HG03103 (cell line): ENCODE results near the gene ATP5F1E.
"Not testable (repeated sequence)": the region's sequence is repeated elsewhere in the genome, so short reads cannot be mapped to it uniquely, and the experiment has no call there.

Experiments
- ATAC-seq: cut with Tn5 transposase; IDR thresholded peaks from one replicate; pipeline ENCODE4 v1.9.1; 2021; ENCODE audit warnings: low read depth; ENCODE audit not compliant: unreplicated experiment

ATP5F1E gene

GRCh38 chr20:59043698-59044097, 11.6 kb upstream of the ATP5F1E start:
- no peak for ATAC-seq

DNA sequence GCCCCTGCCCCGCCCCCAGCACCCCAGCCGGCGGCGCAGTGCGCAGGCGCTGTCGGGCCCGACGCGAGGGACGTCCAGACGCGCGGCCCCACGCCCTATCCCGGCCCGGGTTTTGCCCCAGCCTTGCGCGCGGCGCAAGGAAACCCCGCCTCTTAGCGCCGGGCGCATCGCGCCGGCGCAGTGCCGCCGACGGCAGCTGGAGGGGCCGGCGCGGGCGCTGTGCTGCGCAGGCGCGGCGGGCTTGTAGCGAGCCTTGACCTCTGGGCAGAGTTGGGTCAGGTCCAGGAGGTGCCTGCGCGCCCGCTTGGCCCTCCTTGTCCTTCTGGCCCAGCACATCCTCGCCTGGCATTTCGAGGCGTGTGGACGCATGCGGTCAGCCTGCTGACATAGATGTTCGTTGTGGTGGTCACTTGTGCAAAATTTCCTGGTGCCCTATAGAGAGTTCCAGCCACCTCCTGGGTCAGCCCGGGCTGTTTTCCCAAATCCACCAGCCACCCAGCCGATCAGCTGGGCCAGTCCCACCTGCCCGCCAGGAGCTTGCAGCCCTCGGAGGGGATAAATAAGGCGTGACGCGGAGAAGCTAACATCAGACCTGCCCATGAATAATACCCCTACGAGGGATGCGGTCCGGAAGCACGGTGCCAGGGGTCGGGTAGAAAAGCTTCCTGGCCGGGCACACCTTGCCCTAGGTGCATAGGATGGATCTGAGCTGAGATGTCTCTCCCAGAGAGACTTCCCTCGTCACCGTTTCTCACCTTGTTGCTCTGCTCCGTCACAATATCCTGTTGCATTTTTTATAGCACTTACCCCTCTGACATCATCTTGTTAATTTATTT, 10.9 kb upstream of the ATP5F1E start:
- peak; percentile 91 for ATAC-seq

DNA sequence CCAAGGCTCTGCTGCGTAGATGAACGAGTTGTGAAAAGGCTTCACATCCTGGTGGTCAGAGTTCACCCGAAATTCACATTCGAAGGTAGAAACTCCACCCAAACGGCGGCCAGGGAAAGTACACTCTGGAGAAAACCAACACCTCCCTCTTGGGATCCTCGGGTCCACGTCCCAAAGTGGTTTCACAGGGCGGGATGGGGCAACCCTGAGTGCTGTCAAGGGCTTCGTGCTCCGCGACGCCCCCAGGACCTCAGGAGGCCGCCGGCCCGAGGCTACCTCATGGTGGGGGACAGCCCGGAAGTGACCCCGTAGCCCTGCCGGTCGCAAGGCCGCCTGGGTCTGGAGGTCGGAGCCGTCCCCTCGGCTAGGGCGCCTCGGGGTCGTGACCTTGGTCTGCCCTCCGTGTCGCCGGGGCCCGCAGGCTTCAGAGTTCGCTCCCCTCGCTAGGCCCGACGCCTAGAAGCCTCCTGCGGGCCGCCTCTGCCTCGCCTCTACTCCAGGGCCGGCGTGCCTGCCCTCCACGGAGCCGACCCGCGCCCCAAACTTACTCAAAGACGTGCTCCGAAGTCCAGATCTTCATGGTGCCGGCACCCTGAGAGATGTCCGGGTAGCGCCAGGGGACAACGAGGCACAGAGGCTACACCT, 10.1 kb upstream of the ATP5F1E start, which contains the start of gene PRELID3B:
Gene PRELID3B, minus strand, starts transcription at position 636 of the 645 bp plus-strand sequence. Its CDS starts 56 bp downstream, at position 580.
- ATAC-seq, result peak; percentile 31

DNA sequence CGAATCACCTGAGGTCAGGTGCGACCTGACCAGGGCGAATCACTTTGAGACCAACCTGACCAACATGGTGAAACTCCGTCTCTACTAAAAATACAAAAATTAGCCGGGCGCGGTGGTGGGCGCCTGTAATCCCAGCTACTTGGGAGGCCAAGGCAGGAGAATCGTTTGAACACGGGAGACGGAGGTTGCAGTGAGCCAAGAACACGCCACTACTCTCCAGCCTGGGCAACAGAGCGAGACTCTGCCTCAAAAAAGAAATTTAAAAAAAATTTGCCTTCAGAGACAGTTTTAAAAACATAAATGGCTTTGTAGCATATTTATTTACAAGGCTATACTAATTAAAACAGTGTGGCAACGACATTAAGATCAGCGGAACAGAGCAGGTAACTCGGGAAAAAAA, 9.4 kb upstream of the ATP5F1E start:
- ATAC-seq, result not testable (repeated sequence)

GRCh38 chr20:59040667-59041066, 8.5 kb upstream of the ATP5F1E start:
- ATAC-seq, result no peak

DNA sequence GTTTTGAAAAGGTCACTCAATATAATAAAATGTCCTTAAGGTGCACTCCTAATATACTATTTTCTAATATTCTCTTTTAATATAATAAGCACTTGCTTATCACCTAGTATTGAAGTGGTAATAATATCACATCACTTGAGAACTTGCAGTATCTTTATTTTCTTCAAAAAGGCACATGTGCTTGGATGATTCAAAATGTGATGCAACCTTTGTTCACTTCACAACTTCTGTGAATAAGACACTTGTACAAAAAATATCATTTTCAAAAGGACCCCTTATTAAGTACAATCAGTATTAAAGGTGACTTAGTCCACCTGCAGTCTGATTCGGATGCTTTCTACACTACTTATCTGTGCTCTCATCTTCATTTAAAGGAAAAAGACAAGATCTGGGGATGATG, 7.1 kb upstream of the ATP5F1E start:
- ATAC-seq, result no peak

DNA sequence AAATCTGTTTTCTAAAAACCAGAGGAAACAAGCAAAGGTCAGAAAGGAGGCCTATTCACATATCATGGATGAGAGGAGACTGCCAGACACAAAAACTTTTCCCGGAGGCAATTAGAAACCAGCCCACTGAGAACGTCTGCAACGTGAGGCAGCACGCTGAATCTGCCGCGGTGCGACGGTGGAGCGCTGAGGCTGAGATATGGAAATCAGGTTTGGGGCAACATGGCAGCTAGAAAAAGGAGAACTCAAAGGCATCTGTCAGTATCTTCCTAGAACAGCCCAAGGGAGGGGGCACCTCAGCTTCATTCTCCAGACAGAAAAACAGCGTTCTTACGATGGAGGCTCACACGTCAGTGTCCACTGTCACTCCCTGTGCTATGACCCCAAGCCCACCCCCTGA, 5.3 kb upstream of the ATP5F1E start:
- ATAC-seq, result no peak

DNA sequence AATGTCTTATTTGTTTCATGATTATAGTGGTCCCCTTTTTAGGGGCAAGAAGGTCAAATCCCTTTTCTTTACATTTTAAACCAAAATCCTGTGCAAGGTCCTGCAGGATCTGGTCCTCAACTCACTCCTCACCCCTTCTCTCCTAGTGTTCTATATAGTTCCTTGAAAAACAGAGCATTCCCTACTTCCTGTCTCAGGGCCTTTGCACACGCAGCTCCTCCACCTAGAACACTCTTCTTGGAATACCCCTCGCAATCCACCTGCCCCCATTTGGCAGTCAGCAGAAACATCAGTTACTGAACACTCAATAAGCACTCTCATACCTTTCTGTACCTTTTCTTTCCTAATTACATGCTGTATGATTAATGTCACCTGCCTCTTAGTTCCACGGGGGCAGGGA, 3.2 kb upstream of the ATP5F1E start:
- no peak for ATAC-seq

DNA sequence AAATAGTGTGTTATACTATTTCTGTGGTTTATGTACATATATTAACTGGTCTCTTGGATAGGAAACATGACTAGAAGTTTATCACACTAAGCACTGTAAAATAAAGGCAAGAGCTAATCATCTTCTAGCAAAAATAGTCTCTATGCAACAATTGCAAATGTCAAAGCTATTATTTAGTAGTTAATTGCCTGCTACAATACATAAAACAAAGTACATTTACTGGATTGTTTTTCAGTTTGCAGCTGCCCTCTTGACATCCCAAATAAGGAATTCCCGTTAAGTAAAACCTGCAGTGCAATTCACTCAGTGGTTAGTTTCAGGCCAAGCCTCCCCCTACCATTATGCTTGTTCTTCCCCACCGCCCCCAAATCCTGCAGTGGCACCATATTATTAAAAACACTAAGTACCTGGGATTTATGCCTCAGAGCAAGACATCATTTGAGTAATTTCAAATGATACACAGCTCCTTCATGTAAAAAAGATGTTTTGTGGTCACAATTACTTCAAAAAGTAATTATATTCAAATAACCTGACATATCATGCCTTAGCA, 1.6 kb upstream of the ATP5F1E start:
- no peak for ATAC-seq

DNA sequence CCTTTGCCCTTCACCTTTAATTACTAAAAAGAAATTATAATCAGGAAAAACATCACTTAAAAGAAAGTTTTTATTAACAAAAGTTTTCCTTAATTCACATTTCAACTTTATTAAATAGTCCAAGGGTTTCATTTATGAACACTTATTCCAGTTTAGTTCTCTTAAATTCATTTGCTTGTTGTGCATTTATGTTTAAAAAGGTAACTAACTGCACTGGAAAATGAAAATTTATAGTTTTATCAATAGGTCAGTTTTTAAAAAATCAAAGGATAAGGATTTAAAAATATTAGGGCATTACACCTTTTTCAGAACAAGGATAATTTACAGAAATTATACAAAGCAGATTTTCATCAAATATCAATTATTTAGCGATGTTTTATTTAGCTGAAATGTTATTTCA, 958 bp upstream of the ATP5F1E start:
- no peak for ATAC-seq

DNA sequence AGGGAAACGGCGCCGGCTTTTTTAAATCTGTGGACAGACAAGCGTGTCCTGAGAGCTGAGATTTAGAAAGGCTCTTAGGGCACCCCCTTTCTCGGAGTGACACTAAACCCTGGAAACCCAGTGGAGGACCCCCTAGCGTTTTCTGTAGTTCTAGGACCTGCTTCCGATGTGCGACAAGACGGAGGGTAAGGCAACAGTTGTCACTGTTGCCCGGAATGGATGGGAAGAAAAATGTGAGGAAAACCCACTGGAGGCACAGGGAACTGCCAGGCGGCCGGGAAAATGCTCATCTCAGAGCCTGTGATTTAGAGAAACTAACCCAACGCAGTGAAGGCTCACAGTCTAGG, 551 bp upstream of the ATP5F1E start:
- no peak for ATAC-seq

- no peak for ATAC-seq
Measured at GRCh38 chr20:59031564-59032022, 542 bp downstream of the ATP5F1E start.

DNA sequence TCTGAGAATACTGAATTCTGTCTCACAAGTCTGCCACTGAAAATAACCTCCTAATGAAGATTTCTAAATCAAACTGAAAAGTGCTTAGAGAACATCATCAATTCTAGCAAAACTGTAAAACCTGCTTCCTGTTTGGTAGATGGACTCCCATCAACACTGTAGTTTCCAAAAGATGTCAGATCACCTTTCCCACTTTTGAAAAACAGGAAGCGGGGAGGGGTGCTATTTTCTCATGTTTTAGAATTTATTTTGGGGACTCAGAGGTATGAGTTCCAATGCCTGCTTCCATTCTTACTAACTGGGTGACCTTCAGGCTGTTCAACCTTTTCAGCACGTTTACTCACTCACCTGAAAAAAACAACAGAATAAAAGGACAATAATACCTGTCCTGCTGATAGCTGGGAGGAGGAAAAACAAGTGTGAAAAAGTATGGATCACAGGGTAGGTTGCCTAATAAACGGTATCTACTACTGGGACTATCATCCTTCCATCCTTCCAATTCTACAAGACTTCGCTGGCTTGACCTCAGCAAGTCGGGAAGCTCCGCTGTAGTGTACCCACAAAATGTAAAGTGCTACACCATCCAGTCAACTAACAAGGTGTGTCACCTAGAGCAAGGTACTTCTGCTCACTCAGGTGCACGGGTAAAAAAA, 1.1 kb downstream of the ATP5F1E start:
- ATAC-seq, result no peak

GRCh38 chr20:59028812-59029211, 3.3 kb downstream of the ATP5F1E start:
- ATAC-seq, result no peak

DNA sequence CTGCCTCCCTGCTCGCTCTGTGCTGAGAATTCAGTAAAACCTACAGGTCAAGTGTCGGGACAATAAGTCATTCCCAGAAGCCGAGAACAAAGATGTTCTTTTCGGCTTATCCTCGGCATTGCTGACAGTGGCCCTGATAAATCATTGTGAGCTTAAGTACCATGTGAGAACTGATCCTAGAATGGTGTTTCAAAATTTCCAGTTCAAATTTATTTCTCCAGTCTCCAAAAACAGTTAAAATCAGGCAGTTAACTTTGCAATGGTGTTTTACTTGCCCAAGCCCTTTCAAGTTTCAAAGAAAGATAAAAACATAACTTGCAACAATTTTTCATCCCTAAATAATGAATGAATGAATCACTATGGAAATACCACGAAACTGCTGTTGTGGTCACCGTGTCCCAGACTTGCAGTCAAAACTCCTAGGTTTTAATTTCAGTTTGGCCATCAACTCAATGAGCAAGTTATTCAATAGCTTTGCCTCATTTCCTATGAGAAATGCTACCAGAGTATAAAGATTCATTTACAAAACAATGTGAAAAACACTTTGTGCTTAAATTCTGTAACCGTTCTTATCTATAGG, 4.3 kb downstream of the ATP5F1E start:
- ATAC-seq, result no peak

- no peak for ATAC-seq
Measured at GRCh38 chr20:59026904-59027740, 5.0 kb downstream of the ATP5F1E start.

GRCh38 chr20:59025511-59025910, 6.6 kb downstream of the ATP5F1E start:
- ATAC-seq, result no peak

DNA sequence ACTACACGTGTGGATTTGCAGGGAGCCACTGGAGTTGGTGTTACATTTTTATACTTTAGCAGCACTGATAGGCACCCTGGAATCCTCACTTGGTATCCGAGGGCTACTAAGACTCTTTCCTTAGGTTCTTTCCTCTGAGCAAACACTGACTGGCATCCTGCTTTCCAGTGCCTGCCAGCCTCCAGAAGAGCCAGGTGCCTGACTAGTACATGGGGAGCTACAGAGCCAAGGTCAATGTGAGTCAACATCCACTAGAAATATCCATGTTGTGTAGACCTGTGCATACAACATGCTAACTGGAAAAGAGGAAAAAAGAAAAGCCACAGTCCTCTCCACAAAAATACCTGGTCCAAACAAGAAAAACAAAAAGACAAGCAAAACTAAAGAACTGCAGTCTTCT, 7.0 kb downstream of the ATP5F1E start:
- no peak for ATAC-seq

GRCh38 chr20:59024111-59024530, 8.0 kb downstream of the ATP5F1E start:
- no peak for ATAC-seq

DNA sequence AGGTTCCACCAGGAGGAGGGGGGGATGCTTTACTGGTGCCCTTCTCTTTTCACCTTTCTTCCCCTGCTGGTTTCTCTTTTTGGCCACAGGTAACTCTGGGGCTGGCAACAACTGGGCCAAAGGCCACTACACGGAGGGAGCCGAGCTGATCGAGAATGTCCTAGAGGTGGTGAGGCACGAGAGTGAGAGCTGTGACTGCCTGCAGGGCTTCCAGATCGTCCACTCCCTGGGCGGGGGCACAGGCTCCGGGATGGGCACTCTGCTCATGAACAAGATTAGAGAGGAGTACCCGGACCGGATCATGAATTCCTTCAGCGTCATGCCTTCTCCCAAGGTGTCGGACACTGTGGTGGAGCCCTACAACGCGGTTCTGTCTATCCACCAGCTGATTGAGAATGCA, 8.5 kb downstream of the ATP5F1E start:
- no peak for ATAC-seq
